AG04450 (cell line): ENCODE results near the gene WDFY4. TPM values are rescaled to one million over a fixed set of nuclear protein-coding genes. Genes with fewer than 3 reads are reported as not detected.

Source experiments
- CTCF ChIA-PET: fragments of 300-600, 350-600 bp; formaldehyde crosslinking; extraction: SDS; loops from one replicate; lab custom pipeline; 2022; ENCODE audit warnings: antibody characterized with exemption, inconsistent platforms; lab: Charles Lee
- POLR2A ChIA-PET: fragments of 350-600 bp; formaldehyde crosslinking; extraction: SDS; loops from one replicate; lab custom pipeline; 2021; ENCODE audit warnings: antibody characterized with exemption, inconsistent platforms; lab: Yijun Ruan, JAX
- DNase-seq: peaks from one replicate; pipeline ENCODE4 v3.0.0-alpha.2; 2011; ENCODE audit warnings: low read depth, low spot score
- H3K27ac ChIP-seq: one replicate; pipeline ENCODE4 v1.5.1; 2012; ENCODE audit warnings: low read depth, low read length, control low read depth
- H3K27me3 ChIP-seq: one replicate; pipeline ENCODE4 v1.6.0; 2012; ENCODE audit warnings: low read length; ENCODE audit not compliant: control insufficient read depth, insufficient read depth
- H3K4me3 ChIP-seq: 2 replicates; pipeline ENCODE4 v1.5.1; 2011; ENCODE audit warnings: mild to moderate bottlenecking, low read depth, low read length, control low read depth
- H3K9me3 ChIP-seq: 2 replicates; pipeline ENCODE4 v1.5.1; 2012; ENCODE audit warnings: low read length; ENCODE audit not compliant: control insufficient read depth, insufficient read depth
- CTCF ChIP-seq: IDR thresholded peaks from 2 replicates; pipeline ENCODE4 v1.5.1; 2011; ENCODE audit warnings: low read depth, low read length, control low read depth, inconsistent platforms
- polyA plus RNA-seq: library from polyadenylated mRNA; depleted of rRNA; stranded (reverse); fragments of >200 nt; gene quantifications from 2 replicates; pipeline ENCODE4 v1.2.3, GENCODE V29; 2011

Gene WDFY4
- polyA plus RNA-seq, 1 experiment: not detected

GRCh38 chr10:48818861-48819520 is 134.3 kb downstream of the WDFY4 start:
- H3K27ac ChIP-seq: no peak overlapping the region
- TF ChIP-seq CTCF: no peak
- H3K4me3 ChIP-seq: no peak overlapping the region
- ChIA-PET POLR2A (no interaction called here), CTCF (no interaction called here)
- DNase-seq: no peak
- no peaks in the 10 kb centered on the region for H3K9me3 ChIP-seq
- no peaks in the 10 kb centered on the region for H3K27me3 ChIP-seq

- no peak for DNase-seq
- no peak overlapping the region for H3K27ac ChIP-seq
- H3K27me3 ChIP-seq: no peaks in the 10 kb centered on the region
- no peaks in the 10 kb centered on the region for H3K9me3 ChIP-seq
- no peak overlapping the region for H3K4me3 ChIP-seq
- ChIA-PET POLR2A (no interaction called here), CTCF (no interaction called here)
- no peak for TF ChIP-seq CTCF
Observed at GRCh38 chr10:48819783-48820182, 135.1 kb downstream of the WDFY4 start.

- Histone ChIP-seq H3K27me3 (no peaks in the 10 kb centered on the region), H3K9me3 (no peaks in the 10 kb centered on the region), H3K4me3 (no peak overlapping the region), H3K27ac (no peak overlapping the region)
- TF ChIP-seq CTCF: no peak
- ChIA-PET POLR2A (no interaction called here), CTCF (no interaction called here)
- DNase-seq: no peak
Observed at GRCh38 chr10:48820231-48820630, 135.6 kb downstream of the WDFY4 start.

GRCh38 chr10:48820699-48821098 is 136.0 kb downstream of the WDFY4 start:
- Histone ChIP-seq H3K27ac (no peak overlapping the region), H3K9me3 (no peaks in the 10 kb centered on the region), H3K4me3 (no peak overlapping the region), H3K27me3 (no peaks in the 10 kb centered on the region)
- no peak for DNase-seq
- ChIA-PET POLR2A (no interaction called here), CTCF (no interaction called here)
- no peak for TF ChIP-seq CTCF

GRCh38 chr10:48821111-48821510 is 136.4 kb downstream of the WDFY4 start:
- ChIA-PET CTCF (no interaction called here), POLR2A (no interaction called here)

More at GRCh38 chr10:48821111-48821510, 136.4 kb downstream of the WDFY4 start:
- TF ChIP-seq CTCF: no peak
- no peak for DNase-seq
- Histone ChIP-seq H3K4me3 (no peak overlapping the region), H3K27me3 (no peaks in the 10 kb centered on the region), H3K9me3 (no peaks in the 10 kb centered on the region), H3K27ac (no peak overlapping the region)
